ENCODE data around the gene MCC. TPM values are rescaled to one million over a fixed set of nuclear protein-coding genes. Genes with fewer than 3 reads are reported as not detected.

Gene MCC
- total and polyA plus RNA-seq, 2 experiments from 2014 or later: 8.3 to 31.5 TPM

- TF ChIP-seq EZH2 (IDR thresholded peaks at IDR 0.05; ENCODE audit: borderline replicate concordance) (no peak), EZH2phosphoT487 (IDR thresholded peaks at IDR 0.05; ENCODE audit: low read depth, severe bottlenecking, unreplicated experiment) (no peak)
- TF ChIP-seq, protein P1, sequence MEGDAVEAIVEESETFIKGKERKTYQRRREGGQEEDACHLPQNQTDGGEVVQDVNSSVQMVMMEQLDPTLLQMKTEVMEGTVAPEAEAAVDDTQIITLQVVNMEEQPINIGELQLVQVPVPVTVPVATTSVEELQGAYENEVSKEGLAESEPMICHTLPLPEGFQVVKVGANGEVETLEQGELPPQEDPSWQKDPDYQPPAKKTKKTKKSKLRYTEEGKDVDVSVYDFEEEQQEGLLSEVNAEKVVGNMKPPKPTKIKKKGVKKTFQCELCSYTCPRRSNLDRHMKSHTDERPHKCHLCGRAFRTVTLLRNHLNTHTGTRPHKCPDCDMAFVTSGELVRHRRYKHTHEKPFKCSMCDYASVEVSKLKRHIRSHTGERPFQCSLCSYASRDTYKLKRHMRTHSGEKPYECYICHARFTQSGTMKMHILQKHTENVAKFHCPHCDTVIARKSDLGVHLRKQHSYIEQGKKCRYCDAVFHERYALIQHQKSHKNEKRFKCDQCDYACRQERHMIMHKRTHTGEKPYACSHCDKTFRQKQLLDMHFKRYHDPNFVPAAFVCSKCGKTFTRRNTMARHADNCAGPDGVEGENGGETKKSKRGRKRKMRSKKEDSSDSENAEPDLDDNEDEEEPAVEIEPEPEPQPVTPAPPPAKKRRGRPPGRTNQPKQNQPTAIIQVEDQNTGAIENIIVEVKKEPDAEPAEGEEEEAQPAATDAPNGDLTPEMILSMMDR (IDR thresholded peaks at IDR 0.05; ENCODE audit: poor library complexity): no peak
- peaks cover 5% of the 10 kb centered on the region for H3K79me2 ChIP-seq
Observed at GRCh38 chr5:113124265-113124664, 364.0 kb downstream of the MCC start.

DNA sequence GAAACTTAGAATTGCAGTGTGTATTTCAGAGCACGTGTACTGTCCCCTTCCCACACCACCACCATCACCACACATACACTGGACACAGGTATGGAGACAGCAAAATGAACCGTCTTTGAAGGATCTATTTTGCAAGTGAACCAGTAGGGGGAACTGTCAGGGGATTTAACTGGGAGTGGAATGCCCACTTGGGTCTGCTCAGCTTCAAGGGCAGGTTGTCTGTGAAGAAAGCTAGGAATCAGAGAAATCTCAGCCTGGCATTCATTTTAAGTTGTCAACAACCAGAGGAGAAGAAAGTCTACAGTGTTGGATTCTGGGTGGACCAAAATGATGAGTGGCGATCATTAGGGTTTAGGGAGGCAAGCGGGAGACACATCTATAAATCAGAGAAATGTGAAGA is 364.6 kb downstream of the MCC start:
- H3K9me2 ChIP-seq (replicated peaks; ENCODE audit: insufficient read depth): no peaks in the 10 kb centered on the region
- no peak for TF ChIP-seq EZH2phosphoT487 (IDR thresholded peaks at IDR 0.05; ENCODE audit: low read depth, severe bottlenecking, unreplicated experiment)
- TF ChIP-seq, protein P1 (IDR thresholded peaks at IDR 0.05; ENCODE audit: poor library complexity): peak; percentile 38
- H3K4me2 ChIP-seq: peak overlapping the region; percentile 28
- peaks cover 26% of the 10 kb centered on the region for H3K4me1 ChIP-seq (ENCODE audit: insufficient read depth)
- H3K4me3 ChIP-seq: no peak overlapping the region
- WGBS (ENCODE audit: low lambda C conversion rate, missing lambda C conversion rate): 56% methylated on average over 4 of the region's 4 CpGs
- H3K9me3 ChIP-seq (ENCODE audit: low read depth): no peaks in the 10 kb centered on the region
- H3K27ac ChIP-seq: no peak overlapping the region
- H3K27me3 ChIP-seq: no peaks in the 10 kb centered on the region
- DNase-seq (ENCODE audit: low spot score): peak; percentile 44
- no peaks in the 10 kb centered on the region for H4K20me1 ChIP-seq (ENCODE audit: insufficient read depth, poor library complexity, severe bottlenecking)
- H3K79me2 ChIP-seq: peaks cover 3% of the 10 kb centered on the region
- H3K36me3 ChIP-seq (replicated peaks; ENCODE audit: insufficient read depth, low read depth): no peaks in the 10 kb centered on the region
- no peak overlapping the region for H2AFZ ChIP-seq

More at GRCh38 chr5:113124265-113124664, 364.0 kb downstream of the MCC start:
- peaks cover 21% of the 10 kb centered on the region for H3K4me1 ChIP-seq (ENCODE audit: insufficient read depth)
- DNase-seq (ENCODE audit: low spot score): no peak
- no peak overlapping the region for H2AFZ ChIP-seq
- H3K4me2 ChIP-seq: peak overlapping the region; percentile 28
- H3K27me3 ChIP-seq: no peaks in the 10 kb centered on the region
- H3K36me3 ChIP-seq (replicated peaks; ENCODE audit: insufficient read depth, low read depth): no peaks in the 10 kb centered on the region
- no peaks in the 10 kb centered on the region for H3K9me3 ChIP-seq (ENCODE audit: low read depth)
- H3K27ac ChIP-seq: no peak overlapping the region
- 44% methylated on average over 3 of the region's 3 CpGs for WGBS (ENCODE audit: low lambda C conversion rate, missing lambda C conversion rate)
- no peaks in the 10 kb centered on the region for H3K9me2 ChIP-seq (replicated peaks; ENCODE audit: insufficient read depth)
- H3K4me3 ChIP-seq: no peak overlapping the region
- H4K20me1 ChIP-seq (ENCODE audit: insufficient read depth, poor library complexity, severe bottlenecking): no peaks in the 10 kb centered on the region

DNA sequence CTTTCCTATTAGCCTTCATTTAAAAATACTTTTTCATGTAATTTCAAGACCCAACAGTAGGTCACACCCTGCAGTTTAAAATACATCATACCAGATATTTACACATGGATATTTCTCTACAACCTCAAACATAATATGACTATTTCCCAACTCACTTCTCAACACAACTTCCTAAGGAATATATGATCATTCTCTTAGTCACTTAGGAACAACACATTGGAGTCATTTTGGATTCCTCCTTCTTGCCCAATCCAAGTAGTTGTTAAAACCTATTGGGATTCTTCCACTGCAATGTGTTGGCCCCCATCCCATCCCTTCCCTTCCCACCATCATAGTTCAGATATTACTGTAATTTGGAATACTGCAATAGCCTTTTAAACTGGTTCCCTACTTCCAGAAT is 366.2 kb downstream of the MCC start:
- H3K4me1 ChIP-seq (ENCODE audit: insufficient read depth): peaks cover 28% of the 10 kb centered on the region

More for the DNA sequence above, 366.2 kb downstream of the MCC start:
- no peak overlapping the region for H2AFZ ChIP-seq
- H3K79me2 ChIP-seq: peaks cover 3% of the 10 kb centered on the region
- no peak overlapping the region for H3K4me3 ChIP-seq
- H3K27ac ChIP-seq: no peak overlapping the region
- no peaks in the 10 kb centered on the region for H3K27me3 ChIP-seq
- DNase-seq (ENCODE audit: low spot score): no peak
- H3K36me3 ChIP-seq (replicated peaks; ENCODE audit: insufficient read depth, low read depth): no peaks in the 10 kb centered on the region
- H4K20me1 ChIP-seq (ENCODE audit: insufficient read depth, poor library complexity, severe bottlenecking): no peaks in the 10 kb centered on the region
- TF ChIP-seq EZH2 (IDR thresholded peaks at IDR 0.05; ENCODE audit: borderline replicate concordance) (no peak), EZH2phosphoT487 (IDR thresholded peaks at IDR 0.05; ENCODE audit: low read depth, severe bottlenecking, unreplicated experiment) (no peak)
- TF ChIP-seq, protein P1 (IDR thresholded peaks at IDR 0.05; ENCODE audit: poor library complexity): no peak
- no peaks in the 10 kb centered on the region for H3K9me3 ChIP-seq (ENCODE audit: low read depth)
- no peak overlapping the region for H3K4me2 ChIP-seq
- H3K9me2 ChIP-seq (replicated peaks; ENCODE audit: insufficient read depth): no peaks in the 10 kb centered on the region

Data from hepatocyte (in vitro differentiated cells).